Activated T-helper 17 cell treated with anti-CD3 and anti-CD28 coated beads, Interleukin-2, amount 50 U/mL, for 72 hours (primary cell): Measurements from ENCODE around the gene RSAD1. TPM values are rescaled to one million over a fixed set of nuclear protein-coding genes. Genes with fewer than 3 reads are reported as not detected.

Source experiments
- ATAC-seq: fragments of 150-1000 bp; cut with Tn5 transposase; replicated peaks from 2 replicates; pipeline ENCODE4 v1.10.0; 2021; ENCODE audit warnings: mild to moderate bottlenecking, moderate library complexity
- H3K27ac Mint-ChIP-seq: one replicate; pipeline ENCODE4 v1.8.0; 2022; ENCODE audit warnings: mixed read lengths
- H3K27me3 Mint-ChIP-seq: one replicate; pipeline ENCODE4 v1.8.0; 2022; ENCODE audit warnings: mixed read lengths
- H3K36me3 Mint-ChIP-seq: one replicate; pipeline ENCODE4 v1.8.0; 2022; ENCODE audit warnings: low read depth, mild to moderate bottlenecking, mixed read lengths
- H3K4me1 Mint-ChIP-seq: one replicate; pipeline ENCODE4 v1.8.0; 2022; ENCODE audit warnings: mixed read lengths
- H3K4me3 Mint-ChIP-seq: one replicate; pipeline ENCODE4 v1.8.0; 2022; ENCODE audit warnings: mild to moderate bottlenecking, mixed read lengths
- H3K9me3 Mint-ChIP-seq: one replicate; pipeline ENCODE4 v1.8.0; 2022; ENCODE audit warnings: mixed read lengths
- total RNA-seq, 2 donors: library from RNA; stranded (reverse); gene quantifications; one replicate each; pipeline ENCODE4 v1.2.3, GENCODE V29; 2022

Gene RSAD1
- total RNA-seq, 2 donors from 2014 or later: 21.3 to 29.5 TPM

DNA sequence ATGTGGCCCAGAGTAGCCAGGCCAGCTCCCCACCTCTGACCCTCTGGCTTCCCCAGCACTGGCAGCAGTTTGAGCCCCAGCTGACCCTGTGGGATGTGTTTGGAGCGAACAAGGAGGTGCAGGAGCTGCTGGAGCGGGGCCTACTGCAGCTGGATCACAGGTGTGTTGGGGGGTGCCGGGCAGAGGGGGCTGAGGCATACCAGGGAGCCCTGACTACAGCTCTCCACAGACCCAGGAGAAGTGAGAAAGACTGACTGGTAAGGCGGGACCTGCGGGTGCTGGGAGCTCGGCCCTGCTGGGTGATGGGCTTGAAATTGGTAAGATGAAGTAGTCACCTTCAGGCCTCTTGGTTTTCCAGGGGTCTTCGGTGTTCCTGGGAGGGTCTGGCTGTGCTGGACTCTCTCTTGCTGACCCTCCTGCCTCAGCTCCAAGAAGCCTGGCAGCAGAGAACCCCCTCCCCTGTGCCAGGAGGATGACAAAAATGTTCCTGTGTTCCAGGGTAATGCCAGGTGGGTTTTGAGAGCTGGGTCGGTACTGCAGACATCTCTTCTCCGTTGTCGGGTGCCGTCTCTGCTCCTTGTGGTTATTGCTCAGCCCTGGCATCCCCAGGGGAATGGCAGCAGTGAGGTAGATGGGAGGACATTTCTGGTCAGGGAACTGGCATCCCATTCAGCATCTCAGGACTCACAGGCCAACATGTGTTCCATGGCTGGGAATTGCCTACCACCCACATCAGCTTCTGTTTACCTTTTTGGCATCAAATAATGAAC, 5.9 kb downstream of the RSAD1 start:
- Mint-ChIP-seq H3K9me3 (no peaks in the 10 kb centered on the region), H3K27ac (peak overlapping the region; percentile 52), H3K4me1 (peaks cover 8% of the 10 kb centered on the region), H3K4me3 (no peak overlapping the region), H3K36me3 (peaks cover 50% of the 10 kb centered on the region), H3K27me3 (no peaks in the 10 kb centered on the region)
- no peak for ATAC-seq

DNA sequence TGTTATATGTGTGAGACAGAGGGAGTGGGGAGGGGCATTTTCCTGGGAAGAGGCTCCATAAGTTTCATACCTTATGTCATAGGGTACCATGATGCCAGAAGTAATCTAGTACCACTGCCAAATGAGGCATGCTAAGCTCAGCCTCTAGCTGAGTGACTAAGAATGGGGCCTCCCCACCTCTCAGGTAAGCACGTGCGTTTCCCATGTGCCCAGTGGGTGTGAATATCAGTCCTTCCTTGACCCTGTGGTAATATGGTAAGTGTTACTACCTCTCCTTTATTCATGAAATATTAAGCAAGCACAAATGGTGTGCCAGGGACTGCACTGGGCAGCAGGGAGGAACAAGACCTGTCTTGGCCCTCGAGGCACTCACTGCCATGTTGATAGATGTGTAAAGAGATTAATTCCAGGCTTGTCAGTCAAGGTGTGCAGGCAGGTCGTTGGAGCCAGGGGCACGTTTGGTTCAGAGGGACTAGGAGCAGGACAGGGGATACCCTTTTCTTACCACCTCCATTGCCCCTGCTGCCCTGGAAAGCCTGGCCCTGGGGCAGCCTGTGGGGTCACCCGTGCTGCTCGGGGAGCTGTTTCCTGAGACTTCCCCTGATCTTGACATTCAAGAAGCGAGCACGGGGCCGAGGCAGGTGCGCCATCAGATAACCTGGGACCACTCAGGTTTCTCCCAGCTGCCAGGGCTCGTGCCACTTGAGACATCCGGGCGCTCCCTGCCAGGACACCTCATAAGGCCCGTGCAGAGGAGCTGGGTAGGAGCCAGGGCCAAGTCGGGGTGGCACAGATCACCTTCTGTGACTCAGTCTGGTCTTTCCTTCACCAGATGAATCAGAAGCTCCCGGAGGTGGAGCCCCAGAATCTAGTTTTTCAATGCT, 8.8 kb downstream of the RSAD1 start:
- Mint-ChIP-seq H3K36me3 (peaks cover 38% of the 10 kb centered on the region), H3K4me3 (no peak overlapping the region), H3K27ac (no peak overlapping the region), H3K9me3 (no peaks in the 10 kb centered on the region), H3K27me3 (no peaks in the 10 kb centered on the region), H3K4me1 (no peaks in the 10 kb centered on the region)
- ATAC-seq: peak; percentile 96

DNA sequence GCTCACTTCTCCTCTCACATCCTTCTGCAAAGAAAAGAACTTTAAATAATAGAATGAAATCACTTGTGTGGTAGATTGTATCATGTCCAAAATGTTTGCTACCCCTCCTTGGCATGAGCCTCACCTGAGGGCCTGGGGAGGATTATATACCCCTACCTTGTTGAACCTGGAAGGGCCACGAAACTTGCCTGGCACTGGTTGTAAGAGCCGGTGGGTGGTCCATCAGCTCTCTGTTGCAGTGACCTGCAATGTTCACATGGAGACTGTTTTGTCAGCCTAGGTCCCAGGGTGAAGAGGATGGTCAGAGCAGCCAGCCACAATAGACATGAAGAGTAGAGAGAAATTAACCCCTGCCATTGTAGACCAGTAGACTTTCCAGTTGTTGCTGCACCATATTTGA, 10.2 kb downstream of the RSAD1 start:
- no peak for ATAC-seq
- Mint-ChIP-seq H3K9me3 (no peaks in the 10 kb centered on the region), H3K36me3 (peaks cover 24% of the 10 kb centered on the region)

DNA sequence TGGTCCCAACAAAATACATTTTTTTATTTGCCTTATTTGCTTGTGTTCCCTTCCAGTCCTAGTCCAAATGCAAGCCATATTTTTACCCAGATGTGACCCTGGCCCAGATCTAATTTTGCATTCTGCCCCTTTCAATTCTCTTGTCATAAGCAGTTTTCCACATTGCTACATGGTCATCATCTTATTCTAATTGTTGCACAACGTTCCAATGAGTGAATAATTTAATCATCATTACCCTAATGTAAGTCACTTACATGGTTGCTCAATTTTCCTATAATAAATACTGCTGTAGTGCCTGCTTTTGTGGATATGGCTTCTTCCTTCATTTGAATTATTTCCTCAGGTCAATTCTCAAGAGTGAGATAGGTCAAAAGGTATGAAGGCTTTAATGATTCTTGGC, 12.8 kb downstream of the RSAD1 start:
- no peak overlapping the region for H3K27ac Mint-ChIP-seq
- no peaks in the 10 kb centered on the region for H3K36me3 Mint-ChIP-seq
- no peaks in the 10 kb centered on the region for H3K4me1 Mint-ChIP-seq
- no peaks in the 10 kb centered on the region for H3K9me3 Mint-ChIP-seq
- H3K27me3 Mint-ChIP-seq: no peaks in the 10 kb centered on the region
- ATAC-seq: no peak
- no peak overlapping the region for H3K4me3 Mint-ChIP-seq

More for the DNA sequence above, 10.2 kb downstream of the RSAD1 start:
- Mint-ChIP-seq H3K27me3 (no peaks in the 10 kb centered on the region), H3K27ac (peak overlapping the region; percentile 28), H3K4me3 (no peak overlapping the region), H3K4me1 (no peaks in the 10 kb centered on the region)

DNA sequence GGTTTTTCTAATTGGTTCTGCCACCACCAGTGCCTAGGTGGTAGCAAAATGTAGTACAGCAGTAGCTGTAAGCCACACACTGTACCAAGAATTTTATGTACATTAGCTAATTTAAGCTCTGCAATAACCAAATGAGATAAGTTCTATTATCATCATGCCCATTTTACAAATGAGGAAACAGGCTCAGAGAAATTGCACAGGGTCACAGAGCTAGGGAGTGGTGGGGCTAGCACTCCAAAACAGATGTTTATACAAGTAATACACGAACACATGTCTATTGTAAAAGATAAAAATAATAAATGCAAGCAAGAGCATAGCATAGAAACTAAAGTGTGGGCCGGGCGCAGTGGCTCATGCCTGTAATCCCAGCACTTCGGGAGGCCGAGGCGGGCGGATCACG, 13.6 kb downstream of the RSAD1 start:
- no peak for ATAC-seq
- Mint-ChIP-seq H3K27ac (no peak overlapping the region), H3K9me3 (no peaks in the 10 kb centered on the region), H3K36me3 (no peaks in the 10 kb centered on the region), H3K4me3 (no peak overlapping the region), H3K4me1 (no peaks in the 10 kb centered on the region), H3K27me3 (no peaks in the 10 kb centered on the region)

DNA sequence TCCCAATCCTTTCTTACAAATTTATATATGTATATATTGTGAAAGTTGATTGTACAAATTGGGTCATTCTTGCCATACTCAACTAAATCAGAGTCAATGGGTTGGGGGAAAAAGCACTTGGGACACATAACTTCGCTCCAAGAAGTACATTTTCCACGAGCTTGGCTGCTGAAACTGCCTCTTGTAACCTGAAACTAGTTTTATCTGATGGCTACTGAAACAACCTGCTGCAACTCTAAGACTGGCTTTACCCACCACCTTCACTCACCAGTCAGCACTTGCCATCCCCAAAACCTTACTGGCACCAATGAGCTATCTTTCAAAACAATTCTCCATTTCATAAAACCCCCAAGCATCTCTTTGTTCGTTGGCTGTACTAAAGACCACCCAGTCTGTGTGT, 15.1 kb downstream of the RSAD1 start:
- Mint-ChIP-seq H3K4me3 (no peak overlapping the region), H3K27me3 (no peaks in the 10 kb centered on the region), H3K36me3 (no peaks in the 10 kb centered on the region), H3K27ac (no peak overlapping the region), H3K9me3 (no peaks in the 10 kb centered on the region), H3K4me1 (no peaks in the 10 kb centered on the region)
- no peak for ATAC-seq

DNA sequence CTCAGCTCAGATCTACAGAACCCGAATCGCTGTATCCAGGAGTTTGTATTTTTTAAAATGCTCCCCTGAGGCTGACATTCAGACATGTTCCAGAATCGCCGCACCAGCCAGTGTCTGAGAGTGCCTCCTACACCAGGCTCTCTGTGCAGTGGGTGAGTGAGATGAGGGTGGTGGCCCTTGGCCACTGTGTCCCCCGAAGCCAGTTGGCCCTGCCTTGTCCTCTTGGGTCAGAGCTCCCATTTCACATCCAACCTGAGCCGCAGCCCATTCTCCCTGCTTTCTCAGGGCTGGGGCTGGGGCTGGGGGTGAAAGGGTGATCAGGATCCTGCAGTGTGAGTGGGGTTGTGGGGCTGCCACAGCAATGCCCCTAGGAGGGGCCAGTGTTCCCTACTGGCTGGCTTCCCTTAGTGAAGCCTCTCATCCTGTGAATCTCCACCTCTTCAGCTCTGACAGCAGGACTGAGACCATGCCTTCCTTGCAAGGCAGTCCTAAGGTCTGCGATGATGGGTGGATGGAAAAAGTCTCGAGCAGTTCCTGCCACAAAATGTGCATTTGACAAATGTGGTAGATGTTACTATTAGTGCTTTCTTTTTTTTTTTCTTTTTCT, 16.7 kb downstream of the RSAD1 start:
- Mint-ChIP-seq H3K27me3 (no peaks in the 10 kb centered on the region), H3K27ac (no peak overlapping the region), H3K4me1 (no peaks in the 10 kb centered on the region), H3K36me3 (no peaks in the 10 kb centered on the region), H3K4me3 (no peak overlapping the region), H3K9me3 (no peaks in the 10 kb centered on the region)
- ATAC-seq: no peak

DNA sequence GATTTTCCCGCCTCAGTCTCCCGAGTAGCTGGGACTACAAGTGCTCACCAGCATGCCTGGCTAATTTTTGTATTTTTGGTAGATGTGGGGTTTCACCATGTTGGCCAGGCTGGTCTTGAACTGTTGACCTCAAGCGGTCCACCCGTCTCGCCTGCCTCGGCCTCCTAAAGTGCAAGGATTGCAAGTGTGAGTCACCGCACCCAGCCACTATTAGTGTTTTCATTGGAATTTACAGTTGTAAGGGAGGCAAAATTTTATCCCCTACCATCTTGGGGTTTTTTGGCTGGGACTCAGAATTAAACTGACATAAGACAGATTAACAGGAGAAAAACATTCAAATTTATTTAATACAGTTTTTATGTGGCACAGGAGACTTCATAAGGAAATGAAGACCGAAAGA, 17.3 kb downstream of the RSAD1 start:
- no peaks in the 10 kb centered on the region for H3K27me3 Mint-ChIP-seq
- ATAC-seq: no peak
- no peaks in the 10 kb centered on the region for H3K4me1 Mint-ChIP-seq
- no peaks in the 10 kb centered on the region for H3K36me3 Mint-ChIP-seq
- no peaks in the 10 kb centered on the region for H3K9me3 Mint-ChIP-seq
- H3K4me3 Mint-ChIP-seq: no peak overlapping the region
- H3K27ac Mint-ChIP-seq: no peak overlapping the region

DNA sequence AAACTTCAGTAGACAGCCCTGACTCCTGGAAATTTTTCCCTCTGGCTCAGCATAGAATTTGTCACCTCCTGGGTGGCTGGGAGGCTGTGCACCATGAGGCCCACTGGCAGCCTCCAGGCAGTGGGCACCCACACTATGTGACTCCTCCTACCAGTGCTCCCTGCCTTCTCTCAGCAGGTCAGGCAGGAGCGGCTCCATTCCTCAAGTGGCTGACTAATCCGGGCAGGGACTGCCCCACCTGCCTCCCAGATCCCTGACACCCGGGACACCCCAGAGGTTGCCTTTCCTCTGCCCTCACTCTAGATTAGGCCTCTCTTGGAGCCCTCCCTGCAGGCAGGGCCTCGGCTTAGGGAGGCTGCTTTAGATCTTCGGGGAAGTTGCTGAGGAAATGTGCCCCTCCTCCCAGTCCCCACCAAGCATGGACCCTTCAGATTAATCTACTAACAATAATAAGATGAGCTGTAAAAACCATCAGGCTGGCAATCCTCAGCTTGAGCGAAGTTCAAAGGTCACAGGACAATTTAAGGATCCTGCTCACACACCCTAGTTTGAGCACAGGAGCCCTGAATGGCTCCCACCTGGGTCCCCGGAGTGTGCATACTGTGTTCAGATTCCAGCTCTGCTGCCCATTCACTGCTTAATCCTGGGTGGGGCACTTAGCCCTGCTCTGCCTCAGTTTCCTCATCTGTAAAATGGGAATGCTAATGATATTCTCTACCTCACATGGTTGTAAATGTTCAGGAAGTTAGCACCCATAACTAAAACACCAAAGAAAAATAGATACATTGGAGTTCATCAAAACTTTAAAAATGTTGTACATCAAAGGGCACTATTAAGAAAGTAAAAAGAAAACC, 19.6 kb downstream of the RSAD1 start:
- H3K9me3 Mint-ChIP-seq: no peaks in the 10 kb centered on the region
- ATAC-seq: no peak
- no peak overlapping the region for H3K27ac Mint-ChIP-seq
- no peaks in the 10 kb centered on the region for H3K27me3 Mint-ChIP-seq
- H3K4me1 Mint-ChIP-seq: no peaks in the 10 kb centered on the region
- no peaks in the 10 kb centered on the region for H3K36me3 Mint-ChIP-seq
- no peak overlapping the region for H3K4me3 Mint-ChIP-seq

DNA sequence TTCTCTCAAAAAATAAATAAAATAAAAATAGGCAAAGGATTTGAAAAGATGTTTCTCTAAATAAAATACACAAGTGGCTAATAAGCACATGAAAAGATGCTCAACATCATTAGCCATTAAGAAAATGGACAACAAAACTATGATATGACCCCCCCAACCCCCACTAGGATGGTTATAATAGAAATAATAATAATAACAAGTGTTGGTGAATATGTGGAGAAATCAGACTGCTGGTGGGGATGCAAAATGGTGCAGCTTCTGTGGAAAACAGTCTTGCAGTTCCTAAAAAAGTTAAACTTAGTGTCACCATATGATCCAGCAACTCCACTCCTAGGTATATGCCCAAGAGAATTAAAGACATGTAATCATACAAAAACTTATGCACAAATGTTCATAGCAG, 20.6 kb downstream of the RSAD1 start:
- Mint-ChIP-seq H3K27ac (no peak overlapping the region), H3K4me1 (no peaks in the 10 kb centered on the region), H3K36me3 (no peaks in the 10 kb centered on the region), H3K9me3 (no peaks in the 10 kb centered on the region), H3K4me3 (no peak overlapping the region), H3K27me3 (no peaks in the 10 kb centered on the region)
- ATAC-seq: no peak

DNA sequence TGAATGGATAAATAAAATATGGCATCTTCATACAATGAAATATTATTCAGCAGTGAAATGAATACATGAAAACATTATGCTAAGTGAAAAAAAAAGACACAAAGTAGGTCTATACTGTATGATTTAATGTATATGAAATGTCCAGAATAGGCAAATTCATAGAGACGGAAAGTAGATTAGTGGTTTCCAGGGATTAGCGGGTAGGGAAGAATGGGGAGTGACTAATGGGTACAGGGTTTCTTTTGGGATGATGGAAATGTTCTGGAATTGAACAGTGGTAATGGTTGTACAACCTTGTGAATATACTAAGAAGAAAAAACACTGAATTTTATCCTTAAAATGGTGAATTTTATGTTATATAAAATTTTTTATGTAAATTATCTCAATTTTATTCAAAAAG, 21.1 kb downstream of the RSAD1 start:
- Mint-ChIP-seq H3K27me3 (no peaks in the 10 kb centered on the region), H3K4me3 (no peak overlapping the region), H3K27ac (no peak overlapping the region), H3K4me1 (no peaks in the 10 kb centered on the region), H3K36me3 (no peaks in the 10 kb centered on the region), H3K9me3 (no peaks in the 10 kb centered on the region)
- no peak for ATAC-seq

DNA sequence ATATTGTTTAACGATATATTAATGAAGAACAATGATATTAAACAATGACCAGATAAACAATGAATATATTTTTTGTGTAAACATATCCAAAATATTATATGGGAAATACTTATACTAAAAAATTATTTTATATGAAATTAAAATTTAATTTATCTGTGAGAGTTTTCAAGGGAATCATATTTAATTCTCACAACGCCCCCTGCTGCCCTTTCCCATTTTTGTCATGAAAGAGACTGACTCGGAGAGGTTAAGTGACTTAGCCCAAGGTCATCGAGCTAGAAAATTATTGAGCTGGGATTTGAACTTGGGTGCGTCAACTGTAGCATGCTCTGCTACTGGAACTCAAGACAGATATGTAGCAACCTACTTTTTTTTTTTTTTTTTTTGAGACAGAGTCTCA, 22.4 kb downstream of the RSAD1 start:
- Mint-ChIP-seq H3K27me3 (no peaks in the 10 kb centered on the region), H3K27ac (no peak overlapping the region), H3K9me3 (no peaks in the 10 kb centered on the region)

DNA sequence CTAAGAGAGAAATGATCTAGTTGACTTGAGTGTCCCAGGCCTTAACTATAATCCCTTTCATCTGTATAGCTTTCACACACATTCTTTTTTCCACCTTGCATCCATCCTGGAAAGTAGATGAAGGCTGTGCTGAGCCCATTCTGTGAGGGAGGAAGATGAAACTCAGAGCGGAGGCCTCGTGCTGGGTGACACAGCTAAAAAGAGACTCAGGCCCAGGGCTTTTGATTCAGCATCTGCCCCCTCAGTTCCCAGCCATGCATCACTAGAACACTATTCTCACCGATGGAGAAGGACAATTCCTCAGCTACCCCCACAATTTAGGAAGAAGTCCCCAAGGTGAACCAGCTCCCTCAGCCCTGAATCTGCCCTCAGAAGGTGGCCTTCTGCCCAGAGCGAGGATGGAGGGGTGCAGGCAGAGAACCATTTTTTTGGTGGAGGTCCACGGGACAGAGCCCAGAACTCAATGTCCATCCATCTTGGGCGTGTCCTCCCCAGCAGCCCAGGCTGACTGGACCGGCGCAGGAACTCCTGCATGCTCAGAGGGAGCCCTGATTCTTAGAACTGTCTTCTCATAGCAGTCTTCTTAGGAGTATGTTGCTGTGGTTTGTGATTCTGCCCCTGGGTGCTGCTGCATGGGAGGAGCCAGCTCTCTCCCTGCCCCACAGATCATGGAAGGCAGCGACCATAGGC, 23.8 kb downstream of the RSAD1 start:
- H3K36me3 Mint-ChIP-seq: no peaks in the 10 kb centered on the region
- H3K4me1 Mint-ChIP-seq: no peaks in the 10 kb centered on the region
- no peaks in the 10 kb centered on the region for H3K27me3 Mint-ChIP-seq
- H3K27ac Mint-ChIP-seq: no peak overlapping the region
- no peaks in the 10 kb centered on the region for H3K9me3 Mint-ChIP-seq
- ATAC-seq: peak; percentile 9
- H3K4me3 Mint-ChIP-seq: no peak overlapping the region

More for the DNA sequence above, 22.4 kb downstream of the RSAD1 start:
- H3K4me1 Mint-ChIP-seq: no peaks in the 10 kb centered on the region
- no peaks in the 10 kb centered on the region for H3K36me3 Mint-ChIP-seq
- ATAC-seq: no peak
- H3K4me3 Mint-ChIP-seq: no peak overlapping the region
